ENCODE measurements around the gene CRIM1. TPM values are rescaled to one million over a fixed set of nuclear protein-coding genes. Genes with fewer than 3 reads are reported as not detected.

Gene CRIM1
- total RNA-seq, 1 donor from 2014 or later, result 273 TPM

- Histone ChIP-seq H3K36me3 (peaks cover 41 to 61% of the 10 kb centered on the region in 2 donors), H3K4me3 (no peak overlapping the region)
Observed at GRCh38 chr2:36582951-36583350, 227.4 kb downstream of the CRIM1 start.

DNA sequence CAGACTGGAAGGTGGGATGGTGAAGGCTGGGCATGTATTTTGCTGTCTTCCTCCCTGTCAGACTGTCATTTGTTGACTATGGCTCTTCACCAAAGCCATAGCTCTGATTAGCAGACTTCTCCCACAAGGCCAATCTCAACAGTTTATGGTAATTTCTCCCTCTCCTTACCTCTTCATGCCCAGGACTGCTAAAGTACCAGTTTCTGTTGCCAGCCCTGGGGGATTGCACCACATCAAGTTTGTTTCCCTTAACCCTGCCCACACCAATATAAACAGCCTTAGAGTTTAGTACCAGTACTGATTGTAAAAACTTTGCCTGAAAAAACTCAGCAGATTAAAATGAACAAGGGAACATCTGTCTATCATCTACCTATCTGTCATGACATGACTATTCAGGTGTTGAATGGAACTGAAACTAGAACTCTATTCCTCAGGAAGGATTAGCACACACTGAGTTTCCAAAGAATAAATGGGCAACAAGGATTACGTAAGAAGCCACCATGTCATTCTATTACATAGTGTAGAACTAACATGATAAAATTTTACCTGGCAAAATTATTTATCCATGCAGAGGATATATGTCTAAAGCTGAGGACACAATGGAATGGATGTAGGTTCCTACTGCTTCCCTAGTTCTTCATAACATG, 228.7 kb downstream of the CRIM1 start:
- TF ChIP-seq, protein P1, sequence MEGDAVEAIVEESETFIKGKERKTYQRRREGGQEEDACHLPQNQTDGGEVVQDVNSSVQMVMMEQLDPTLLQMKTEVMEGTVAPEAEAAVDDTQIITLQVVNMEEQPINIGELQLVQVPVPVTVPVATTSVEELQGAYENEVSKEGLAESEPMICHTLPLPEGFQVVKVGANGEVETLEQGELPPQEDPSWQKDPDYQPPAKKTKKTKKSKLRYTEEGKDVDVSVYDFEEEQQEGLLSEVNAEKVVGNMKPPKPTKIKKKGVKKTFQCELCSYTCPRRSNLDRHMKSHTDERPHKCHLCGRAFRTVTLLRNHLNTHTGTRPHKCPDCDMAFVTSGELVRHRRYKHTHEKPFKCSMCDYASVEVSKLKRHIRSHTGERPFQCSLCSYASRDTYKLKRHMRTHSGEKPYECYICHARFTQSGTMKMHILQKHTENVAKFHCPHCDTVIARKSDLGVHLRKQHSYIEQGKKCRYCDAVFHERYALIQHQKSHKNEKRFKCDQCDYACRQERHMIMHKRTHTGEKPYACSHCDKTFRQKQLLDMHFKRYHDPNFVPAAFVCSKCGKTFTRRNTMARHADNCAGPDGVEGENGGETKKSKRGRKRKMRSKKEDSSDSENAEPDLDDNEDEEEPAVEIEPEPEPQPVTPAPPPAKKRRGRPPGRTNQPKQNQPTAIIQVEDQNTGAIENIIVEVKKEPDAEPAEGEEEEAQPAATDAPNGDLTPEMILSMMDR (IDR thresholded peaks at IDR 0.05), result no peak
- Histone ChIP-seq H3K4me3 (no peak overlapping the region), H3K4me1 (no peaks in the 10 kb centered on the region), H3K9me3 (no peaks in the 10 kb centered on the region), H3K27me3 (no peaks in the 10 kb centered on the region), H3K36me3 (peaks cover 39 to 59% of the 10 kb centered on the region in 2 donors), H3K27ac (no peak overlapping the region)
- intact Hi-C loops (cut with DNase I), result no loop called here
- DNase-seq (ENCODE audit: low spot score in 2 of 2), result no peak

More at GRCh38 chr2:36582951-36583350, 227.4 kb downstream of the CRIM1 start:
- Histone ChIP-seq H3K9me3 (no peaks in the 10 kb centered on the region), H3K27me3 (no peaks in the 10 kb centered on the region), H3K4me1 (no peaks in the 10 kb centered on the region), H3K27ac (no peak overlapping the region)
- DNase-seq (ENCODE audit: low spot score in 2 of 2), result no peak
- TF ChIP-seq, protein P1 (IDR thresholded peaks at IDR 0.05), result no peak
- intact Hi-C loops (cut with DNase I), result no loop called here

GRCh38 chr2:36586672-36587071, 231.1 kb downstream of the CRIM1 start:
- intact Hi-C loops (cut with DNase I), result no loop called here
- no peak overlapping the region for H3K27ac ChIP-seq
- peaks cover 30 to 53% of the 10 kb centered on the region in 2 donors for H3K36me3 ChIP-seq
- H3K9me3 ChIP-seq, result no peaks in the 10 kb centered on the region
- TF ChIP-seq, protein P1 (IDR thresholded peaks at IDR 0.05), result no peak
- DNase-seq (ENCODE audit: low spot score in 2 of 2), result no peak
- H3K4me3 ChIP-seq, result no peak overlapping the region
- H3K4me1 ChIP-seq, result no peaks in the 10 kb centered on the region
- no peaks in the 10 kb centered on the region for H3K27me3 ChIP-seq

GRCh38 chr2:36587101-36587500, 231.5 kb downstream of the CRIM1 start:
- Histone ChIP-seq H3K27me3 (no peaks in the 10 kb centered on the region), H3K9me3 (no peaks in the 10 kb centered on the region), H3K36me3 (peaks cover 26 to 52% of the 10 kb centered on the region in 2 donors), H3K4me1 (no peaks in the 10 kb centered on the region), H3K4me3 (no peak overlapping the region), H3K27ac (no peak overlapping the region)
- no peak for DNase-seq (ENCODE audit: low spot score in 2 of 2)
- TF ChIP-seq, protein P1 (IDR thresholded peaks at IDR 0.05), result no peak
- intact Hi-C loops (cut with DNase I), result no loop called here

DNA sequence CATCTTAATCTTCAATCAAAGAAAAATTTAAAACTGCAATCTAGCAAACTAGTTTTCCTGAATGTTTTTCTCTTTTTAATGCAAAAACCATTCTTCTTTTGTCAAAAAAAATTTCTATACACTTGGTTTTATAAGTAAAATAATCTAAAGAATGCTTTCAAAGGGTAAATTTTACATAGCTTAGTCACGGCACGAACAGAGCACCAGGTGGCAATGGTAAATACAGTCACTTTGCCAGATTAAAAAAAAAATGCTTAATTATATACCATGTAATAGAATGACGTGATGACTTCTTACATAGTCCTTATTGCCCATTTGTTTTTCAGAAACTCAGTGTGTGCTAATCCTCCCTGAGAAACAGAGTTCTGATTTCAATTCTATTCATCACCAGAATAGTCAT, 232.0 kb downstream of the CRIM1 start:
- Histone ChIP-seq H3K27me3 (no peaks in the 10 kb centered on the region), H3K9me3 (no peaks in the 10 kb centered on the region), H3K27ac (no peak overlapping the region), H3K4me1 (no peaks in the 10 kb centered on the region), H3K36me3 (peaks cover 24 to 48% of the 10 kb centered on the region in 2 donors), H3K4me3 (no peak overlapping the region)
- DNase-seq (ENCODE audit: low spot score in 2 of 2), result no peak
- TF ChIP-seq, protein P1 (IDR thresholded peaks at IDR 0.05), result no peak
- intact Hi-C loops (cut with DNase I), result no loop called here

All from ascending aorta (tissue), 2 donors.